ENCODE measurements around the gene MACROH2A1.

MACROH2A1 gene

DNA sequence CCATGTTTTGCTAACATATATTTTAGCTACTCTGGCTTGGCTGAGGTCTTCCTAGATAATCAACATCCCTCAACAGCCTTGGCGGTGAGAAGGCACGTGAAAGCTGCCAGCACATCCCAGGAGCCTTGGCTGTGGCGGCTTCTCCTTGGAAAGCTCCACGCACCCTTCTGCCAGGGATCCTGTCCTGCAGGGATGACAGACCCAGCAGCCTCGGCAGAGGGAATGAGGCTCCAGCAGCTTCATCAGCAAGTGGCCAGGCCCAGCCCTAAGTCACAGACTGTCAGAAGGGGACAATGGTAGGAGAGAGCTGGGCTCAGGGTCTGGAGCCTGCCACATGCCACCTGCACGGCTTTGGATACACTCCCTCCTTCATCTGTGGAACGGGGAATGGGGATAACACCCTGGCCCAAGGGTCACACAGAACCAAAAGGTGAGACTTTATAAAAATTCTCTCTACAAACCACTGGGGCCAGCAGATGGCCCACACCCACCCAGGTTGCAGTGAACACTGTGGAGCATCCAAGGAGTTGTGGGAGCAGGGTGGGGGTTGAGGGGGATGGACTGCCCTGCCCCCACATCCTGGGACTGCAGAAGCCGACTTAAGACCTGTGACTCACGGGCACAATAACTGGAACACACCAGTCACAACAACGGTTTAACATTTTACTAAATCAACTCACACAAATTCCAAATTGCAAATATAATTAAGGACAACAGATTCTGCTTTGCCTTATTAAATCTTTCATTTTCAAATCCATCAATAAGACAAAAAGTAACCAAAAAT, 65.1 kb downstream of the MACROH2A1 start:
- in situ Hi-C loops (cut with MboI; ENCODE audit: low sequenced_read_pairs): no loop called here

DNA sequence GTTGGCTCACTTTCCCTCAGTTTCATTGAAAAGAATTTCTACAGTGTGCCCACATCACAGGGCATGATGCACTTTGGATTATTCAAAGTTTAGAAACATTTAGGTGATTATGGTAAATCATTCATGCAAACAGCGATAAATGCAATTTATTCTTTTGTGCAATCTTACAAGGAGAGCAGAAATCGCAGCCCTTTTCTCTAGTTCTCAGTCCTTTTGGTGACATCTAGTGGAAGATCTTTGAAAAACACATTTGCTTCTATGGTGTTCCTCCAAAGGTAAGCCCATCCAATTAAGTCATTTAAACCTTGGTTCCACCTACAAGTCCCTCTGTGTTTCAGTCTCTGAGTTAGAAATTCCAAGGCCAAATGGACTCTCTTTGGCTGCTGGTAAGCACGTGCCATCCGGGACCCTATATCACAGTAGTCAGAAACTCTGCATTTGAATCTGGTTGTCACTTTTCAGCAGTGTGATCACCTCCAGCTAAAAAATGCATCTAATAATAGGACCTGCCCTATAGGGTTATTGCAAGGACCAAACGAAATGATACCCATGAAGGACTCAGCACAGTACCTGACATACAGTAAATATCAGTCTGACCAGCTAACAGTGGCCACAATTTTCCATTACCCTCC, 66.4 kb downstream of the MACROH2A1 start:
- in situ Hi-C loops (cut with MboI; ENCODE audit: low sequenced_read_pairs): no loop called here

DNA sequence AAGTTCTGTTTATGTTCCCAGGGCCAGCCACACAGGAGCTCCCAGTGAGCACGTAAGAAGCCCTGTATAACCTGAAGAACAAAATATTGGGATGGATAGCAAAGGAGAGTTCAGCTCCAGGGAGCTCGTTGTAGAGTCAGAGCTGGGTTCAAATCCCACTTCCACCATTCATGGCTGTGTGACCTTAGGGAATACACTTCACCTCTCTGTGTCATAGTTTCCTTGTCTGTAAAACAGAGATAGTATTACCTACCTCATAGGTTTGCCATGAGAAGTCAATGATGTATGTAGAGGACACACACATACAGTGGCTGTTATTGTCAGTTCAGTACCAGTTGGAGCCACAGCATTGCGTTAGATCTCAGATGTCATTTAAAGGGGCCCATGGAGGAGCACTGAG, 67.4 kb downstream of the MACROH2A1 start:
- in situ Hi-C loops (cut with MboI; ENCODE audit: low sequenced_read_pairs): no loop called here

DNA sequence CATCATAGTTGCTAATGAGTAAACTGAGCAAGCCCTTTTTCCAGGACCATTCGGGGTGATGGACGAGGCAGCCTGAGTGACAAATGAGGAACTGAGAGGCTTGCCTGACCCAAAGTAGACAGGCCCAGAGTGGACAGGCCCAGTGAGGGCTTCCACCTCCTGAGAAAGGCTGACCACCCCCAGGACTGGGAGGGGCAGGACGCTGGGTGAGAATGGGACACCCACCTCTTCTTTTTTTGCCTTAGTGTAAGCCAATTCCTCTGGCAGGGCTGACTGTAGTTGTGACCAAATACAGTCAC, 68.3 kb downstream of the MACROH2A1 start:
- in situ Hi-C loops (cut with MboI; ENCODE audit: low sequenced_read_pairs): no loop called here

DNA sequence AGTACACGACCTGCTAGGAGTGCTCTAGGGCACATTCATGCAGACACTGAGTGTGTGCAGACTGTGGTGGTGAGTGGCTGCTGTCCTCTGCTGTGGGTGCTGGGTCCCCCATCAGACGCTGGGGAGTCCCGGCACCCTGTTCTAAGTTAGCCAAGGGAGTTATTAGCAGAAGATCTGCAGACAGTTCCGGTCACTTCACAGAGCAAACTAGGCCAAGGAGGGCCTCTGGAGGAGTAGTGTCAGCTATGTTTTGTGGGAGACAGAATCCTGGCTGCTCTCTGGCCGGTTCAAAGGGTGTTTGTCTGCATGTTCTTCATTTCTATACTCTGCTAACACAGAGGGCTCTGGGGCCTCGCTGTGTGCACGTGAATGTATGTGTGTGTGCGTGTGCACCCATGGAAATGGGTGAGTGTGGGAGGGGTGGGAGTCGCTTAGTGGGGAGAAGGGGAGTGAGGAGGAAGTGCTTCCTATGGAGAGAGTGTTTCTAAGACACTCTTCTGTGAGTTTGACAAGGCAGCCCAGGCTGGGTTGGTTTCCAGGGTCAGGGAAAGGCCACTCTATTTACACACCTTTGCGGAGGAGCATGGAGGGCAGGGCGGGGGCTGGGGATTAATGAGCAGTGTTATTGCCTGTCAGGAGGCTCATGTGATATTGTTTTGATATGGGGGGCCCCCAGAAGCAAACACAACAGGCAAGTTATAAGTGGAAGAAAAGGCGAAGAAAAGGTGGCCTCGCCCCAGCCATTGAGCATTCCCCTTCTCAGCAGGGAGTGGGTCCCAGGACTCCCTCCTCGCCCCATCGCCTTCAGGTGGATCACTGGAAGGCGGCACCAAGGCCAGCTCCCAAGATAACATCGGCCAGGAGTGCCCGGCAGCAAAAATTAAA, 68.9 kb downstream of the MACROH2A1 start:
- in situ Hi-C loops (cut with MboI; ENCODE audit: low sequenced_read_pairs): no loop called here

DNA sequence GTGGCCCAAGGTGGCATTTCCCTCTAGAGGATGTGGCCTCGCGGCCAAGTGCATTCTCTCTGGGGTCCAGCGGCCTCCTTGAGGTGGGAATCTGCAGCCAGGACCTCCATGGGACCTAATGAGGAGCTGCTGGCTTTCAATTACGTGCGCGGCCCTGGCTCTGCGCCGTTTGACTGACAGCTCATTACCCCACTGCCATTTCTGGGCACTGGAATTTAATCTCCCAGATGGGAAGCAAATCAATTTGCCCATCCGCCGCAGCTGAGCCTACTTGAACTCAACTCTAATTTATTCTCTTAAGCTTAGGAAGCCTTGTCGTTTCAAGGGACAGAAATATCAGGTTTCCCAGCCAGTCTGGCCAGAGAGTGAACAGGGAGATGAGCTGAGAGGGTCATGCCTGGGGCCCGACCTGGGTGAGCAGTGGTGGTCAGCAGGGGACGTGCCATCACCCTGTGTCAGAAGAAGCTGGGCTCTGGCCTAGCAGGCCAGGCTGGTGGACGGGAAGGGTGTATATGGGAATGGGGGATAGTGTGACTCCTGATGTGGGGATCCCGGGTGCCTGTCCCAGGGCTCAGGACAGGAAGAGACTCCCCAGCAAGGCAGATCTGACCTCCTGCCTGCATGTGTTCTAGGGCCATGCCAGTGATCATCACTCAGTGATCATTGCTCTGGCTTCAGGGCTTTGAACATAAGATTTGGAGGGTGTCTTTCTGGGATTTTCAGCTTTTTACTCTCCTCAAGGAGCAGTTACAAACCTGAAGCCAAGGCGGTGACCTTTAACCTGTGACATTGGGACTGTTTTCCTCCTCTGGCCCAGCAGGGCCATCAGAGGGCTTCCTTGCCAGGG, 69.7 kb downstream of the MACROH2A1 start:
- in situ Hi-C loops (cut with MboI; ENCODE audit: low sequenced_read_pairs): no loop called here

DNA sequence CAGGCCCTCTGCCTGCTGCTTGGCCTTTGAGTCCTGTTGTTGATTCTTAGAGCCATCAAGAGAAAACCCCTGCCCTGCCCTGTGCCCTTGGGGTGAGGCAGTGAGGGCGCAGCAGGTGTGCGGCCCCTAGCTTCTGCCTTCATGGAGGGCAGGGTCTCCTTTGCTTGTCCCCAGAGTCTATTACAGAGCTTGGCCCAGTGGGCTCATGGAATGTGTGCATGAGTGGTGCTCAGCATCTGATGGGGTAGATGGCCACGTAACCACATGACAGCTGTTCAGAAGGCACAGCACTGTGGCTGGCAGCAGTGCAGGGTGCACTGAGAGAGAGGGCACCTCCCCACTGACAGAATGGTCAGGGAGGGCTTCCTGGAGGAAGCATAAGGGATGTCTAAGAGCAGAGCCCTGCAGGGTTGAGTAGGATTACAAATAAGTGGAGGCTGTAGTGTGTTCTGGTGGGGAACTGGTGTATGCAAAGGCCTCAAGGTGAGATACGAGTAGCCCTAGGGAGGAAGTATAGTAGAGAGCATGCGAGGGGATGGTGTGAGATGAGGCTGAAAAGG, 70.8 kb downstream of the MACROH2A1 start:
- in situ Hi-C loops (cut with MboI; ENCODE audit: low sequenced_read_pairs): no loop called here

DNA sequence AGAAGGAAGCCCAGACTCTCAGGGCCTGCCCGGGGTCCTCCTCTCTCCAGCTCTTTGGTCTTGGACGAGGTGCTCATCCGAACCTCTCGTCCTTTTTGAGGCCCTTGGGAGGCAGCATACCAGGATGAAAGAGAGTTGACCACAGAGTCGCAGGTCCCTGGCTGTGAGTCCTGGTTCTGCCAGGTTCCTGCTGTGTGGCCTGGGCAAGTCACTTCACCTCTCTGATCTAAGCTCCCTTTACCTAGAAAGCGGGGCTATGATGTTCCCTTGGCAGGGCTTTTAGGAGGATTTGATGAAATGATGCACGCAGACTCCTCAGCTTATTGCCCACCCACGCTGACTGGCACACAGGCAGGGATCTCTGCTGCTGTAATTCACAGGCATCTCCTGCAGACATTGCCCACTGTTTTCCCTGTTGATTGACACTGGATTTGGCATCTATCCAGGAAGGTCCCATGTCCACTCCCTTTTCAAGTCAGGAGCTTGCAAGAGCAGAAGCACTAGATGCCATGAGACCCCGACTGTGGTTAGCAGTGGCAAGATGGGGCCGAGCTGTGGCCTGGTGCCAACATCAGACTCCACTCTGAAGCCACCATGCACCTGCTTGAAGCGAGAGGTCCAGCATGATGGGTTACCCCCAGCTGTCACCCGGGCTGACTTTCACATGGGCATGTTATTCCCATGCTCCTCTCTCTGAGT, 71.5 kb downstream of the MACROH2A1 start:
- in situ Hi-C loops (cut with MboI; ENCODE audit: low sequenced_read_pairs): no loop called here

DNA sequence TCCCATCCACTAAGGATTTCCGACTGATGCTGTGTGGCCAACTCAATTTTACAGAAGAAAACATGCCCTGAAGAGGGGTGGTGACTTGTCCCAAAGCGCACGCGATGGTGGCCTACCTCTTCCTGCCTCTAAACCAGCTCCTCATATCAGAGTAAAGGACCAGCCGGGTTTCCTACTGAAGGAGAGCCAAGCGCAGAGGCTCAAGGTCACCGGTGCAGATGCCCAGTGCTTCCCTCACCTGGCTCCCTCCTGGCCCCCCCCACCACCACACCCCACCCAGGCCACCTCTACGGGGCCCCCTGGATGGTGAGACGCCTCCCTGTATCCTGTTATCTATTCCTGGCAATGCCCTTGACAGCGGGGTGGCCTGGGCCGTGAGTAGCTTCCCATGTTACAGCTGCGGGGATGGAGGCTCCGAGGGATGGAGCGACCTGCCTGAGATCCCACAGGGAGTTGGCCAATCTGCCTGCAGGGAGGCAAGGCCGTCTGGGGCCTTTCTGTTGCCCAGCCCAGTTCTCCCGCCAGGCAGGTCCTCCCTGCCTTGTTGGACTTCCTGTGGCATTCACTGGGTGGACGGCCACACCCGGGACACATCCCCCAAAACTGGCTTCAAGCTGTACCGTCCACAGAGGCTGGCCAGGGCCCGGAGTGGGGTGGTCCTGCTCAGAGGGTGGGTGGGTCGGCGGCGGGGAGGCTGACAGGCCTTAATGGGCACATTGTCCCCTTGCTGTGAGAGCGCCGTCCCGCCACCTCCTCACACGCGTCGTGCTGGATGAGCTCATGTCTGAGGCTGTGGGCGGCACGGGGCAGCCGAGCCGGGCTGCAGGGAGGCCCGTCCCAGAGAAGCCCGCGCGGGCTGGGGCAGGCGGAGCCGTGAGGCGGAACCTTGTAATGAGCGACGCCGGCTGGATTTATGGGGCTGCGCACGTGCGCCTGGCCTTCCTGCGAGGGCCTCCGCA, 72.5 kb downstream of the MACROH2A1 start:
- in situ Hi-C loops (cut with MboI; ENCODE audit: low sequenced_read_pairs): no loop called here

DNA sequence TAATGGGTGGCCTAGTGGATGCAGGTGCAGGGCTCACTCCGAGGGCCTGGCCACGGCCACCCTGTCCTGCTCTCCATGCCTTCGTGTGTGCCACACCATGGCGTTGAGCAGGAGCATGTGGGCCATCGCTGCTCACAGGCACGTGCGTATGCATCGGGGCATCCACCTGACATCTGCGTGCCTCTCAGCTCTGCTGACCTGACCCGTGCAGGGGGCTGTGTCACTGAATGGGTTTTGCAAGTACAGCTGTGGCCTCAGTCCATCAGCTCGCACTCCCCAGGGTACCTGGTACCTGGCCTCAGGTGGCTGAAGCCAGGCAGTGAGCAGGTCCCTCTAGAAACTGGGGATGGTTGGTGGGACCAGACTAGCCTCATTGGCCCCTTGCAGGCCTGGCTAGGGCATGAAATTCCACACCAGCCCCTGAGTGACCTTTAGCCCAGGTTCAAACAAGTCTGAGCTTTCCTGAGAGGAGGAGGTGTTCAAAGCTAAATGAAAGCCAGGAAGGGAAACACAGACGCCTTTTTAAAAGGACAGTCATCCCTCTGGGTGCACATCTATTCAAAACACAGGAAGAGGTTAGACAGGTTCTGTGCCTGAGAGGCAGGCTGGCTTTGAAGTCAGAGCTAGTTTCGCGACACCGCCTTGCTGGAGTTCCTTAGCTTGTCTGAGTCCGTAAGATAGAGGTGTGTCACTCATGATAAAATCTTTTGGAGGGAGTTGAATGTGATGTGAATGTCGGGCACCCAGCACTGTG, 74.0 kb downstream of the MACROH2A1 start:
- in situ Hi-C loops (cut with MboI; ENCODE audit: low sequenced_read_pairs): no loop called here

DNA sequence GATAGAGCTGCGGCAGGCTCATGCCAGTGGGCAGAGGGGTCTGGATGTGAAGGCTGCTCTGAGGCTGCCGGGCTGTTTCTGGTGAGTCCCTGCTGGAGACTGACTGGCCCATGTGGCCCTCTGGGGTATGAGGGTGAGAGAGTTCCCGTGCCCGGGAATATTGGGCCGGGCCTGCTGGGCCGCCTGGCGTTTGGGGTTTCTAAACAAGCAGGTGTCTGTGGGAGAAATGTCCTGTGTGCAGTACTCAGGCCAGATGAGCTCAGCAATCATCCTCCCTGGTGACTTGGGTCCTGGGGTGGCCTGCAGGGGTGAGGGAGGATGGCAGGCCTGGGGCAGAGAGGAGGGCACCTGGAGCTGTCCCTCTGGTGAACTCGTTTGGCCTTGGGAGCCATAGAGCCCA, 74.9 kb downstream of the MACROH2A1 start:
- in situ Hi-C loops (cut with MboI; ENCODE audit: low sequenced_read_pairs): no loop called here

DNA sequence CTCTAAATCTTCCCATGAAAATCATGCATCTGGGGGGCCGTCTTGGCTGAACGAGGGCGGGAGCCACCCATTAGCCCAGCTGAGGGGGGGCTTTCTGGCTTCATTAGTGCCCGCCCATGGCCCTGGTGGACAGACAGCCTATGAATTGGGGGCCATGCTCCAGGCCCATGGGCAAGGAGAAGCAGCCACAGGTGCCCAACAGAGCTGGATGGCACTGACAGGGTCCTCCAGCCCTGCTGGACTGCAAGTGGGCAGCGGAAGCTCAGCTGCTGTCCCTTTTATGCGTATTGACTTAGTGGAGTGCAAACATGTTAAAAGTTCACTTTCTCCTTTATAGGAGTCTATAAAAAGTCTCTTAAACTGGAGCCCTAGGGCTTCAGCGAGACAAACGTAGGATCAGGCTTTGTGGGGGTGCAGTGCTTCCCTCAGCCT, 75.3 kb downstream of the MACROH2A1 start:
- in situ Hi-C loops (cut with MboI; ENCODE audit: low sequenced_read_pairs): no loop called here

DNA sequence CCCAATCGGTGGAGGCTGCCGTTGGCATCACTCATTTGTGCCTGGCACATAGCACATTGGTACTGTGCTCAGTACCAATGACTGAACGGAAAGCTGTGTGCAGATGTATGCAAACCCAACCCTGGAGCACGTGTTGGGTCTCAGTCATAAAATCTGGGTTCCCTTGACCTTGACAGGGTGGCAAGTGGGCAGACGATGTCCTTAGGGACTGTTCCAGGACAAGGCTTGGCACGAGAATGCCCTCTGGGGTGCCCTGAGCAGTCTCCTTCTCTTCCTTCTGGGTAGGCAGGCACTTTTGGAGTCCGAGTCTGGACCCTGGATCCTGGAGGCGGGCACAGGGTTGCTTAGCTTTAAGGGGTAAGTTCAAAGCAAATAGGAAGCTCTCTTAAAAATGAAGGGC, 75.8 kb downstream of the MACROH2A1 start:
- in situ Hi-C loops (cut with MboI; ENCODE audit: low sequenced_read_pairs): no loop called here

DNA sequence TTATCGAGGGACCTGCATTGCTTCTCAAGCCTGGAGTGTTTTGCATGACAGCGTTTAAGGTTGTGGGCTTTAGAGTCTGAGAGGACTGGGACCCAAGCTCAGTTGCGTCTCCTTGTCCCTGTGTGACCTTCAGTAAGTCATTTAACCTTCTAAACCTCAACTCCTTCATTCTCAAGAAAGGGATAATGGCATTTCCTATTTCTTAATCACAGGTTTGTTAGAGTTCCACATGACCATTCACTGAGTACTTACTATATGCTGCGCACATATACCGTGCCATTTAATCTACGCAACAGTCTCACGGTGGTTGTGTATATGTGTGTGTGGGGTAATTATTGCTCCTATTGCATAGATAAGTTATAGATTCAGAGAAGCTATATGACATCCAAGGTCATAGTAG, 76.3 kb downstream of the MACROH2A1 start:
- in situ Hi-C loops (cut with MboI; ENCODE audit: low sequenced_read_pairs): no loop called here

DNA sequence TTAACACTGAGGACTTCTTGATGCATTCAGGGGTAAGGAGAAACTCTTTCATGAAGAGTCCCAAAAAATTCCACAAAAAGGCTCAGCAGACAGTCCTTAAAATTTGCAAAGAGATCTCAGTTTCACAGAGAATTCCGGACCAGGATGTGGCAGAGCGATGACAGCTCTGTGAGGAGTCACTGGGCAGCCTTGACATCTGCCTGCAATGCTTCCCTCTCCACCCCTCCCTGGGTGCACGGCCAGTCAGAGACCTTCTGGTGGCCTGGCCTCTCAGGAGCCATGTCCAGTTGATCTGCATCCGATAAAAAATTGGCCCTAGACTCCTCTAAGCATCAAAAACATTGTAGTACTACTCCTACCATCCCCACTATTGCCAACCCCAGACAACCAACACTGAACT, 76.8 kb downstream of the MACROH2A1 start:
- in situ Hi-C loops (cut with MboI; ENCODE audit: low sequenced_read_pairs): no loop called here

DNA sequence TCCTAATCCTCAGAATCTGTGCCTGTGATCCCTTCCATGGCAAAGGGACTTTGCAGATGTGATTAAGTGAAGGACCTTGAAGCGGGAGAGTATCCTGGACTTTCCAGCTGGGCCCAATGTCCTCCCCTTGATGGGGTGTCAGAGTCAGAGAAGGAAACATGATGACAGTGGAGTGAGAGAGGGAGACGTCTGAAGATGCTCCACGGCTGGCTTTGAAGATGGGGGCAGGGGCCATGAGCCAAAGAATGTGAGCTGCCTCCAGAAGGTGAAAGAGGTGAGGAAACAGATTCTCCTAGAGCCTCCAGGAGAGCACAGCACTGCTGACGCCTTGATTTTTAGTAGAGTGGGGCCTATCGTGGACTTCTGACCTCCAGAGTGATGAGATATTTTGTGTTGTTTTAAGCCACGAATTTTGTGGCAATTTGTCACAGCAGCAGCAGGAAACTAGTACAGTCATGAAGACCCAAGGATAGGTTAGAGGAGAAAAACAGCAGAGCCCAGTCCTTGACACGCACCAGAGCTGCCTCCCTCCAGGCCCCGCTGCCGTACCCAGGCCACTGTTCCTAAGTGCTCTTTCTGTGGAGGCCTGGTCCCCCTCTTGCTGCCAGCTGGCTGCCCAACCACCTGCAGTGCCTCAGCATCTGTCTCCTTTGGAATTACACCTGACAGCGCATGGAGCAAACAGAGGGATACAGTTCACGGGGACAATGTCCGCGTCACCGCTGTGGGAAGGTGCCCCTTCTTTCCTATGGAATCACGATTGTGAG, 78.1 kb downstream of the MACROH2A1 start:
- in situ Hi-C loops (cut with MboI; ENCODE audit: low sequenced_read_pairs): no loop called here

DNA sequence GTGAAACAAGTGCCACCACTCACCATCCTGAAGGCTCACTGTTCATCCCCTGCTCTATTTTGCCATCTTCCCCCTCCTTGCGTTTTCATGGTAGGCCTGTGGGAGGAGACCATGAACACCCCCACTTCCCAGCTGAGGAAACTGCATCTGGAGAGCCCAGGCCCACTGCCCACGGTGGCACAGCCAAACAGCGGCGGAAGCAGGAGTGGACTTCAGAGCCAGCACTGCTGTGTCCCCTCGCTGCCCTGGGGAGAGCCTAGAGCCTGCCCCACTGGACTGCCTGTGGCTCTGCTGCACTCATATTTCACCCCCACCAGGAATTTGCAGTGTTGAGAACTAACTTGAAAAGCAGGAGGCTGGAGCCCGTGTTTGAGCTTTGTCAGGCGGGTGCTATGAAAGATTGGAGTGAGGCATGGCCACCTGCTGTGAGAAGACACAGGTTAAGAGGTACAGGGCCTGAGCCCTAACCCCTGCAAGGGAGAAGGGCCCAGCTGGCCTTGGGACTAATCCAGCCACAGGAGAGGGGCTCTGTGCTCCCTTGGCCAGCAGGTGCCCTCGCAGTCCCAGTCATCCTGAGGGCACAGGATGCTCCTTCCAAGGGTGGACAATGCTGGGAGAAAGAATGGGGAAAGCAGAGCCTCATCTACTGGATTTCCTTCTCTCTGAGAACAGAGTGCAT, 79.0 kb downstream of the MACROH2A1 start:
- in situ Hi-C loops (cut with MboI; ENCODE audit: low sequenced_read_pairs): no loop called here
